Activated CD8-positive, alpha-beta memory T cell treated with anti-CD3 and anti-CD28 coated beads, Interleukin-2, amount 50 U/mL, for 4 hours (primary cell): ENCODE measurements around the gene SCAMP4.

Source experiments
- DNase-seq: peaks from one replicate; pipeline ENCODE4 v3.0.0-alpha.2; 2020

Gene SCAMP4

GRCh38 chr19:1917146-1917545 is 11.9 kb downstream of the SCAMP4 start:
- DNase-seq = no peak

GRCh38 chr19:1917926-1918325 is 12.7 kb downstream of the SCAMP4 start:
- DNase-seq = no peak

- DNase-seq = no peak
Observed at GRCh38 chr19:1918975-1919374, 13.8 kb downstream of the SCAMP4 start.

GRCh38 chr19:1920644-1921043 is 15.4 kb downstream of the SCAMP4 start:
- no peak for DNase-seq

- DNase-seq = no peak
Observed at GRCh38 chr19:1921326-1921725, 16.1 kb downstream of the SCAMP4 start.

GRCh38 chr19:1921825-1922224 is 16.6 kb downstream of the SCAMP4 start:
- DNase-seq = no peak

GRCh38 chr19:1922803-1923202 is 17.6 kb downstream of the SCAMP4 start:
- DNase-seq = no peak

GRCh38 chr19:1923319-1923718 is 18.1 kb downstream of the SCAMP4 start:
- no peak for DNase-seq

GRCh38 chr19:1924320-1924961 is 19.2 kb downstream of the SCAMP4 start:
- DNase-seq = no peak

- DNase-seq = no peak
Observed at GRCh38 chr19:1925544-1925943, 20.3 kb downstream of the SCAMP4 start.

GRCh38 chr19:1929021-1929742 is 24.0 kb downstream of the SCAMP4 start:
- DNase-seq = peak; percentile 89

- DNase-seq = no peak
Observed at GRCh38 chr19:1931445-1931844, 26.2 kb downstream of the SCAMP4 start.

- DNase-seq = no peak
Observed at GRCh38 chr19:1932395-1932794, 27.2 kb downstream of the SCAMP4 start.

- no peak for DNase-seq
Observed at GRCh38 chr19:1933244-1933643, 28.0 kb downstream of the SCAMP4 start.

- no peak for DNase-seq
Observed at GRCh38 chr19:1933942-1934341, 28.7 kb downstream of the SCAMP4 start.

- no peak for DNase-seq
Observed at GRCh38 chr19:1935484-1936208, 30.4 kb downstream of the SCAMP4 start.

GRCh38 chr19:1936430-1936829 is 31.2 kb downstream of the SCAMP4 start:
- no peak for DNase-seq

GRCh38 chr19:1936916-1937610 is 31.9 kb downstream of the SCAMP4 start:
- DNase-seq = no peak

- no peak for DNase-seq
Observed at GRCh38 chr19:1938071-1938470, 32.9 kb downstream of the SCAMP4 start.

- DNase-seq = peak; percentile 39
Observed at GRCh38 chr19:1941146-1942077, 36.2 kb downstream of the SCAMP4 start, which contains the start of gene CSNK1G2. TSS of gene CSNK1G2 (plus strand) at chr19:1941172. CDS start at chr19:1969773, 28,601 bp downstream.

GRCh38 chr19:1942078-1942933 is 37.1 kb downstream of the SCAMP4 start:
- DNase-seq = peak; percentile 63
